GM04503 (cell line): Measurements from ENCODE around the gene CLDN16.

Source experiments
- DNase-seq: peaks from one replicate; pipeline ENCODE4 v3.0.0-alpha.2; 2012; ENCODE audit warnings: low read depth

CLDN16 gene

GRCh38 chr3:190380184-190380583 is 7.8 kb upstream of the CLDN16 start:
- DNase-seq, result no peak

- DNase-seq, result no peak
Measured at GRCh38 chr3:190381441-190381840, 6.5 kb upstream of the CLDN16 start.

GRCh38 chr3:190382082-190382481 is 5.9 kb upstream of the CLDN16 start:
- peak; percentile 27 for DNase-seq

DNA sequence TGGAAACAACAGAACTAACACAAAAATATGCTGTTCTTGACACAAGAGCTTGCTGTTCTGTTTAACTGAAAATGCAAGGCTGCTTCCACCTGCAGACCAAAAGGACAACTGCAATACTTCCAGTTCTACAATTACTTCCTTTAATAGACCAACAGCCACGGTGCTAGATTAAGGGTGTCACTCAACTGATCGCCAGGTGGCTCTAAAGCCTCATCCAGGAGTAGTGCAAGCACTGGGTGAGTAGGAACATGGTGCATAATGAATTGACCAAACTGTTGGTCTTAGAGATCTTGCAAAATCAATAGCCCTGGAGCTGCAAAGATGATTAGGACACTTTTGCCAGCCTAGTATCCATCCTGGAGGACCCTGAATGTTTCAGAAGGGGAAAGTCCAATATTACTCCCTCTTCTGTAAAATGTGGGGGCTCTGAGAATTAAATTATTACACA is 3.6 kb upstream of the CLDN16 start:
- no peak for DNase-seq

- peak; percentile 84 for DNase-seq
Measured at GRCh38 chr3:190385731-190386688, 2.0 kb upstream of the CLDN16 start.

GRCh38 chr3:190388703-190389102 is 740 bp downstream of the CLDN16 start:
- DNase-seq, result no peak

DNA sequence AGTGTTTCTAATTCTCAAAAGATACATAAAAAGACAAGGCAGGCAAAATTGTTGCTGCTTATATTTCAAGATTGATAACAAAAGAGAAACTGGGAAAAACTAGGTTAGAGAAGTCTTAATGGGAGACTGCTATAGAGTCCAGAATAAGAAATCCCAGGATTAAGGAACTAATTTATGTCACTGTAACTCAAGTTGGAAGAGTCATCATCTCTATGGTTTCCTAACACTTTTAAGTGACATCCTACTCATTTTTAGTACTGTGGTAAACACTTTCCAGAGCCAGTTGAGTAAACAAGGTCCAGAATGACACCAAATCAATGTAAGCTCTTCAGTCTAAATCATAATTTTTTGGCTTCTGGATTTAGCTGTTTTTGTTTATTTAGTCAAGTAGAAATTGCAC is 8.0 kb downstream of the CLDN16 start:
- DNase-seq, result no peak

- DNase-seq, result no peak
Measured at GRCh38 chr3:190397889-190398288, 9.9 kb downstream of the CLDN16 start.

DNA sequence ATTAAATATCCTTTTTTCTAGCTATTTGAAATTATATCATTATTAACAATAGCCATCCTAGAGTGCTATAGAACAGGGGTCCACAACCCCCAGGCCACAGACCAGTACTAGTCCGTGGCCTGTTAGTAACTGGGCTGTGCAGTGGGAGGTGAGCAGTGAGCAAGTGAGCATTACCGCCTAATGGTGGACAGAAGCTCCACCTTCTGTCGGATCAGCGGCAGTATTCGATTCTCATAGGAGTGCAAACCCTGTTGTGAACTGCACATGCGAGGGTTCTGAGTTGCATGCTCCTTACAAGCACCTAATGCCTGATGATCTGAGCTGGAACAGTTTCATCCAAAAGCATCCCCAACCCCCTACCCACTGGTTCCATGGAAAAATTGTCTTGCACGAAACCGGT is 11.7 kb downstream of the CLDN16 start:
- DNase-seq, result no peak

- DNase-seq, result no peak
Measured at GRCh38 chr3:190401963-190402362, 14.0 kb downstream of the CLDN16 start.

GRCh38 chr3:190404715-190405114 is 16.8 kb downstream of the CLDN16 start:
- no peak for DNase-seq

- no peak for DNase-seq
Measured at GRCh38 chr3:190414297-190414696, 26.3 kb downstream of the CLDN16 start.

DNA sequence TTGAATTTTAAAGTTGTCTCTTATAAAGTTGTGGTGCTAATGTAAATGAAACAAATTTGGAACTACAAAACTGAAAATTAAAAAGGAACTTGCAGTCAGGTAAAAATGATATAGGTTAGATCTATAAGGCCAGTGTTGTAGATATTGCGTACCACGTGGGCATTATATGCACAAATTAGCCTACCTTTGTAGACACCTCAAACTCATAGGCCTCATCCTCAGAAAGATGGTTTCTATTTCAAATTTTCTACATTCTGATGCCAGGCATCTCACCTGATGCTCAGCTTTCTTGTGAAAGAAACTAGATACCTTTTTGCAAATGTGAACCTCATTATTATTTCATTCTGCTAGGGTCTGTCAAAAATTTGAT is 36.1 kb downstream of the CLDN16 start:
- no peak for DNase-seq

DNA sequence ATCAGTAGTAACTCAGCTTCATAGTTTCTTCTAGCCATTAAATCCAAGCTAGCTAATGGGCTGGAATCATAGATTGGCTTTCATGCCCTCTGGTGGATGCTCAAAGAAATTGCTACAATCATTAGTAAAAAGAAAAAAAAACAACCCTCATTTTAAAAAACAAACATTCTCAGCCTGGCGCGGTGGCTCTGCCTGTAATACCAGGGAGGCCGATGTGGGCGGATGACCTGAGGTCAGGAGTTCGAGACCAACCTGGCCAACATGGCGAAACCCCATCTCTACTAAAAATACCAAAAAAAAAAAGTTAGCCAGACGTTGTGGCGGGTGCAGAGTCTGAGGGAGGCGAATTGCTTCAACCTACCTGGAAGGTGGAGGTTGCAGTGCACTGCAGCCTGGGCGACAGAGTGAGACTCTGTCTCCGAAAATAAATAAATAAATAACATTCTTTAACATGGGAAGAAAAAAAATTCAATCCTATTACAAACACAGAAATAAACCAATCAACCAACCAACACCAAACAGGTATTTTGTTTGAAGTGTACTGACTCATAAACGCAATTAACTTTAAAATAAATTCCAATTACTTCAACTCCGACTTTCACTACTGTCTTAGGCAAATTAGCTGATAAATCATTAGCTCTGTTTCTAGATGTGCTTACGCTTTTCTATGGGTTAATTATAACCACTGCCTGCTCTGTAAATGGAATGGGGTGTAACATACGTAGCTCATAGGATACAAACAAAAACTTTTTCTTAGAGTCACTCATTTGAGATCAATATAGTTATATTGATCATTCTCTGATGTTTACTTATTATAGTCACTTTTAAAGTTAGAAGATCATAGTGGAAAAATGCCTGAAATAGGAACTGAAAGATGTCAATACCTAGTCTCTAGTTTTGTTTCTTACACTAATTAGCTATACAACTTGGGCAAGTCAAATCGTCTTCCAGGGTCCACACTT is 36.8 kb downstream of the CLDN16 start:
- DNase-seq, result no peak

- no peak for DNase-seq
Measured at GRCh38 chr3:190425833-190426232, 37.9 kb downstream of the CLDN16 start.

- DNase-seq, result no peak
Measured at GRCh38 chr3:190426806-190427507, 39.0 kb downstream of the CLDN16 start.

GRCh38 chr3:190429681-190430080 is 41.7 kb downstream of the CLDN16 start:
- DNase-seq, result no peak

GRCh38 chr3:190430906-190431305 is 42.9 kb downstream of the CLDN16 start:
- no peak for DNase-seq

GRCh38 chr3:190432216-190432615 is 44.3 kb downstream of the CLDN16 start:
- DNase-seq, result no peak

- DNase-seq, result no peak
Measured at GRCh38 chr3:190433626-190434025, 45.7 kb downstream of the CLDN16 start.

GRCh38 chr3:190435618-190436017 is 47.7 kb downstream of the CLDN16 start:
- no peak for DNase-seq

DNA sequence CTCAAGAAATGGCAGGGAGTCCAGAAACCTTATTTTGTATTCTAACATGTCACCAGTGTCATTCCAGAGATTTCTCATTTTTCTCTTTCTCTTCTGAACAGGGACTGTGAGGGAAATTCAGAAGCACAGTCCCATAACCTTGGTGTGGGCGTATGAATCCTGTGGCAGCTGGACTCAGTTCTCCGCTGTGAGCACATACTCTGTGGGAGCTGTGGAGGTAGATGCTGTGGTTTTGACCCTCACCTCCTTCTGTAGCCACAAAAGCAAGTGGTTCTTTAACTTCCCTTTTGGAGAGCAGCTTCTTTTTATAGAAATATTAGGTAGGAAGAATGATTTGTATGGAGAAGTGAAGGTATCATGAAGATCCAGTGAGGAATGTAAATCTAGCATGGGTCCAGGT is 48.4 kb downstream of the CLDN16 start:
- DNase-seq, result no peak
